ENCODE measurements around the gene LYPD4.
"Not testable (repeated sequence)": the region's sequence is repeated elsewhere in the genome, so short reads cannot be mapped to it uniquely, and the experiment has no call there.

Gene LYPD4

DNA sequence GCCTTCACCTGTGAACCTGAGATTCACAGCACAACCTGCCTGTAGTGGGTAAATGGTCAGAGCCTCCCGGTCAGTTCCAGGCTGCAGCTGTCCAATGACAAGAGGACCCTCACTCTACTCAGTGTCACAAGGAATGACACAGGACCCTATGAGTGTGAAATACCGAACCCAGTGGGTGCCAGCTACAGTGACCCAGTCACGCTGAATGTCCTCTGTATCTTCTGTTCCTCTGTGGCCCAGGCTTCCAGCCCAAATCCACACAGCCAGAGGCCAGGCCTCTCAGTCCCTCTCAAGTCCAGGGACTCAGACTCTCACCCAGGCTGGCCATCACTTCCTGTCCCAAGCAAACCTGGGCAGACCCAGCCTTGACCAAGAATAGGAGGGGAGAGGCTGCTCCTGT lies 37.3 kb downstream of the LYPD4 start:
- in situ Hi-C loops (cut with HindIII; ENCODE audit: low sequenced_read_pairs): no loop called here

DNA sequence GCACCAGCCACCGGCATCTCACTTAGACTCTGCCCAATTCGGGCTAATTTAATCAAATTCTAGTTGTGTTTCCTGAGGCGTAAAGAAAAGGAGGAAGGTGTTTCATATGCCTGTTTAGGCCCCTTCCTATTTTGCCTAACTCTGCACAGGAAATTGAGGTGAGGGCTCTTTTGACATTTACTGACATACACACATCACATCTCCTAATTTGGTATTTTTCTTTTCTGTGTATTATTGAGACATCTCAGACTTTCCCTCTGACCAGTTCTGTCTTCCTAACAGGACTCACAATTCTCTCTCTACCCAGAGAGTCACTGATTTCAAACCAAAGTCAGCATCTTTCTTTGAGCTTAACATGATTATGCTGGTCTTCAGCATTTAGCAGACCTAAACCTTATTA lies 40.1 kb downstream of the LYPD4 start:
- in situ Hi-C loops (cut with HindIII; ENCODE audit: low sequenced_read_pairs): no loop called here

GRCh38 chr19:41802770-41803169 lies 41.7 kb downstream of the LYPD4 start:
- in situ Hi-C loops (cut with HindIII; ENCODE audit: low sequenced_read_pairs): no loop called here

DNA sequence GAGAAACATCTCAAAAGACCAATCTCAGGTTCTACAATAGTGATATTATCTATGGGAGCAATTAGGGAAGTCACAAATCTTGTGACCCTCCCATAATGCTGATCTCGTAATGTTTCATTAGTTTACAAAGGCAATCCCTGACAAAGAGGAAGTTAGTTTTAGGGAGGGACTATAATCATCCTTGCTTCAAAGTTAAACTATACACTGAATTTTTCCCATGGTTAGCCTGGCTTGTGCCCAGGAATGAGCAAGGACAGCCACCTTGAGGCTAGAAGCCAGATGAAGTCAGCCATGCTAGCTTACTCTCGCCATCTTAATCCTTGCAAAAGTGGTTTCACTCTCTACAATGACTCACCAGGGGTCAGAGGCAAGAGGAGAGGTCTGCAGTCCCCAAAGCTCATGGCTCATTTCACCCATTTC lies 42.7 kb downstream of the LYPD4 start:
- in situ Hi-C loops (cut with HindIII; ENCODE audit: low sequenced_read_pairs): no loop called here

GRCh38 chr19:41801031-41801430 lies 43.5 kb downstream of the LYPD4 start:
- in situ Hi-C loops (cut with HindIII; ENCODE audit: low sequenced_read_pairs): no loop called here

- in situ Hi-C loops (cut with HindIII; ENCODE audit: low sequenced_read_pairs): no loop called here
These were observed 45.0 kb downstream of the LYPD4 start for GRCh38 chr19:41799444-41800000.

GRCh38 chr19:41796901-41797300 lies 47.6 kb downstream of the LYPD4 start:
- in situ Hi-C loops (cut with HindIII; ENCODE audit: low sequenced_read_pairs): no loop called here

GRCh38 chr19:41796362-41796761 lies 48.1 kb downstream of the LYPD4 start, which contains the start of gene CEACAM3:
CEACAM3 (plus strand) TSS chr19:41796587; CDS start chr19:41796678, 91 bp downstream.
- in situ Hi-C loops (cut with HindIII; ENCODE audit: low sequenced_read_pairs): no loop called here

DNA sequence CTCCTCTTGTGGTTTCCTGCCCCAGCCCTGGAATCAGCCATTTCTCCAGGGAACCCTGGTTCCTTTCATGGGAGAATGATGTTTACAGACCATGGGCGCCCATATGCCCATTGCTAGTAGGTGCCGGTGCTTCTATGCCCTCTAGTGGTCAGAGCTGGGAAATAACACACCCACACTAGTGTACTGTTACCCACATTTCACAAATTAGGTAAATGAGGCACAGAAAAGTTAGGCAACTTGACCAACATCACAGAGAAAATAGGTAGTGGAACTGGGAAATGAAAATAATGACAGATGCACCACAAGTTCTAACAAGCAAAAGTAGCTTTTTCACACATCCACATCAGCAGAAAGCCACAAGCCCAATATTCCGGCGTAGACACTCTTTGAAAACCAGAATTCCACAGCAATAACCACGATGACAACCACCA lies 49.4 kb downstream of the LYPD4 start:
- in situ Hi-C loops (cut with HindIII; ENCODE audit: low sequenced_read_pairs): no loop called here

DNA sequence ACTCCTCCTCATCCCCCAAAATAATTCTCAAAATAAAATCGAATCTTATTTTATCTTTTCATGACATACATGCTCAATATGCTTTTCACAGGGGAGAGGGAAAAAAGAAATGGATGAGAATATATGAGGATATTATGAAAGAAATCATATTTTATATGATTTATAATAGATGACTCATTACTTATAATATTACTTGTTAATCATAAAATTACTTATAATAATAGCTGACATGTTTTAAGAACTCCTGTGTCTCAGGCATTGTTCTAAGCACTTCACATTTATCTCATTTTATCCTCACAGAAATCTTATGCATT lies 51.1 kb downstream of the LYPD4 start:
- in situ Hi-C loops (cut with HindIII; ENCODE audit: low sequenced_read_pairs): no loop called here

- in situ Hi-C loops (cut with HindIII; ENCODE audit: low sequenced_read_pairs): no loop called here
These were observed 51.7 kb downstream of the LYPD4 start for GRCh38 chr19:41792513-41793413.

- in situ Hi-C loops (cut with HindIII; ENCODE audit: low sequenced_read_pairs): not testable (repeated sequence)
These were observed 55.4 kb downstream of the LYPD4 start for GRCh38 chr19:41789053-41789452.

DNA sequence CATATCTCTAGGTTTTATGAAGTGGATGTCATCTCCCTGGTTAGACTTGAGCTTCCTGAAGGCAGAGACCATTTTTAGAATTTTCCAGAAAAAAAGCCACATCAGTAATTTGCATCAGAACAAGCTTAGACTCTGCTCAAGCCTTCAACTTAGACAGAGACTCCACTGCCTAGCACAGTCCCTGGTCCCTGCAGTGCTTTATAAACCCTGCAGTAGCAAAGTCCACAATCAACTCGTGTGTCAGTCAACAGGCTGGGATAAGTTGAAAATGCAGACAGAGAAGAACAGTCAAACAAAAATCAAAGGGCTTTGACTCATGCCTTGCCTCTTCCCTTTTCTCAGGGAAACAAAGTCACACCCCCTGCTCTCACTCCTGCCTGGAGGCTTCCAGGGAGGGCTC lies 56.0 kb downstream of the LYPD4 start:
- in situ Hi-C loops (cut with HindIII; ENCODE audit: low sequenced_read_pairs): not testable (repeated sequence)

Data from endothelial cell of hepatic sinusoid (primary cell).